Natural killer cell treated with Interleukin-12 subunit alpha and Interleukin-12 subunit beta and Interleukin-15 and Interleukin-18, amount 100 ng/mL, for 72 hours (primary cell): ENCODE measurements around the gene SIRPG. TPM values are rescaled to one million over a fixed set of nuclear protein-coding genes. Genes with fewer than 3 reads are reported as not detected.

ENCODE experiments used
- ATAC-seq, 2 donors: fragments of 150-1000 bp; cut with Tn5 transposase in 1 of 2; sonication (Bioruptor Pico), chemical (Tn5 transposase) in 1 of 2; 2 replicates each; pipeline ENCODE4 v1.10.0; 2021
- DNase-seq: peaks from one replicate; pipeline ENCODE4 v3.0.0; 2022; ENCODE audit warnings: low spot score
- H3K27ac Mint-ChIP-seq, 2 donors: 1 replicate in 1 of 2; 2 replicates in 1 of 2; pipeline ENCODE4 v1.8.0; 2022; ENCODE audit warnings: mixed read lengths in 2 of 2, mild to moderate bottlenecking in 1 of 2, moderate library complexity in 1 of 2
- H3K27me3 Mint-ChIP-seq, 2 donors: 1 replicate in 1 of 2; 2 replicates in 1 of 2; pipeline ENCODE4 v1.8.0; 2022; ENCODE audit warnings: mixed read lengths in 2 of 2
- H3K36me3 Mint-ChIP-seq: one replicate; pipeline ENCODE4 v1.8.0; 2022; ENCODE audit warnings: mixed read lengths
- H3K4me1 Mint-ChIP-seq, 2 donors: 1 replicate in 1 of 2; 2 replicates in 1 of 2; pipeline ENCODE4 v1.8.0; 2022; ENCODE audit warnings: low read depth in 2 of 2, mixed read lengths in 2 of 2, mild to moderate bottlenecking in 1 of 2
- H3K4me3 Mint-ChIP-seq: one replicate; pipeline ENCODE4 v1.8.0; 2022; ENCODE audit warnings: mixed read lengths
- H3K9me3 Mint-ChIP-seq: 2 replicates; pipeline ENCODE4 v1.8.0; 2022; ENCODE audit warnings: mixed read lengths
- total RNA-seq, 2 donors: library from RNA; stranded (reverse); gene quantifications; one replicate each; pipeline ENCODE4 v1.2.3, GENCODE V29; 2022

Gene SIRPG
- total RNA-seq, 2 donors from 2014 or later: 1.3 to 2.4 TPM

DNA sequence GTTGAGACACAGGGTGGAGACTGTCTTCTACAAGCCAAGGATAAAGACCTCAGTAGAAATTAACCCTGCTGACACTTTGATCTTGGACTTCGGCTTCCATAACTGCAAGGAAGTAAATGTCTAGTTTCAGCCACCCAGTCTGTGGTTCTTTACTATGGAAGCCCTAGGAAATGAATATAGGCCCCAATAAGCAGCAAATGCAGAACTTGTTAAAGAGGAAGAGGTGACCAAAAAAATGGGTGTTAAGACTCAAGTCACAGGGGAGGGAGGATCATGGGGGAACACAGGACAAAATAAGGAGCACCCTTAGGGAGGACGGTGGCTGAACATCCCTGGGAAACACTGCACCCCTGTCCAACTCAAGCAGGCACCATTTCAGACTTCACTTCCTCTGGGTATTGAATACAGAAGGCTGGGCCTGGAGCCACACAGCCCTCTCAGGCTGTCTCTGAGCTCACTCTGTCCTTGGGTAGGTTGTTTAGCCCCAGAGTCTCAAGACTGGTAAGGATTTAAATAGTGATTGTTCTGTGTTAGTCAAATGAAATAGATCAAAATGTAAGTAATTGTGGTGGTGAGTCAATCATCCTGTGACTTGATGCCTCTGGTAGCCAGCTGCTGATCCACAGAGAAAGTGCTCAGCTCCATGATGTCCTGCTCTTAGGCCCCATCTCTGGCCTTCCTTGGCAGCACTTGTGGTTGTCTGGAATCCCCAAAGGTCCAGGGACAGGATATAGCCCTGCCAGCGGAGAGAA, 69.6 kb downstream of the SIRPG start:
- H3K4me3 Mint-ChIP-seq: no peak overlapping the region
- no peaks in the 10 kb centered on the region for H3K9me3 Mint-ChIP-seq
- H3K4me1 Mint-ChIP-seq: peaks cover 0 to 14% of the 10 kb centered on the region in 2 donors
- peak overlapping the region in 1 of 2 donors; percentile 75 for H3K27ac Mint-ChIP-seq
- H3K36me3 Mint-ChIP-seq: no peaks in the 10 kb centered on the region
- H3K27me3 Mint-ChIP-seq: no peaks in the 10 kb centered on the region
- ATAC-seq (no peak), DNase-seq (no peak)

DNA sequence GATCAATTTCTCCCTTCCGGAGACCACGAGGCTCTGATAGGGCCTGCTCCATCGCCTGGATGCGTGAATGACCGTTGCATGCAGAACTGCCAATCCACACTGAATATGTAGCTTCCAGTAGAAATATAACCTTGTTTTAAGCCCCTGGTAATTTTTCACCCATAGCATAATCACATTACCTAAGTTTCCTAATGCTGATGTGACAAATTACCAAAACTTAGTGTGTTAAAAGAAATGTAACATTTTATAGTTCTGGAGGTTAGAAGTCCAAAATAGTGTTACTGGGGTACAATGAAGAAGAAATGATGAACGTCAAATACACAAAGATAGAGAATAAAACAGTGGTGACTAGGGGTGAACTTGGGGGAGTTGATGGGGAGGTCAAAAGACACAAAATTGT, 78.1 kb downstream of the SIRPG start:
- Mint-ChIP-seq H3K9me3 (no peaks in the 10 kb centered on the region), H3K4me3 (no peak overlapping the region), H3K36me3 (no peaks in the 10 kb centered on the region), H3K27ac (no peak overlapping the region), H3K4me1 (peaks cover 0 to 2% of the 10 kb centered on the region in 2 donors), H3K27me3 (peaks cover 0 to 9% of the 10 kb centered on the region in 2 donors)
- no peak for ATAC-seq
- no peak for DNase-seq

Other genes starting within 250 kb of the SIRPG start
- 10 to 100 TPM; 73.6 to 99.9 TPM for gene NSFL1C, start 190.9 kb downstream of the SIRPG start, total RNA-seq
- not detected for gene SIRPB2, start 166.4 kb downstream of the SIRPG start, total RNA-seq
- not detected for gene SIRPD, start 100.1 kb downstream of the SIRPG start, total RNA-seq
- 1 to 10 TPM in 1 of 2 donors, not detected in 1; 2.7 TPM for gene SIRPB1, start 37.8 kb downstream of the SIRPG start, total RNA-seq
- 1 to 10 TPM in 1 of 2 donors, under 1 TPM in 1; 0.14 to 1.0 TPM for gene SIRPA, start 237.6 kb upstream of the SIRPG start, total RNA-seq